K562 (cell line): ENCODE data around the gene MPHOSPH9. TPM values are rescaled to one million over a fixed set of nuclear protein-coding genes. Genes with fewer than 3 reads are reported as not detected.

Source experiments
- BCOR ChIP-seq: fragments of 450-650 bp; IDR thresholded peaks from 2 replicates; pipeline ENCODE4 v1.6.1; 2016
- CBX5 ChIP-seq: IDR thresholded peaks from 2 replicates; pipeline ENCODE4 v1.6.1; 2014; ENCODE audit warnings: low read depth, borderline replicate concordance
- DDX20 ChIP-seq: fragments of 450-650 bp; IDR thresholded peaks from 2 replicates; pipeline ENCODE4 v1.6.1; 2016; ENCODE audit warnings: missing genetic modification characterization, low read depth, mild to moderate bottlenecking, missing compliant biosample characterization, moderate library complexity
- FOXA3 ChIP-seq, 2 experiments: fragments of 450-650 bp in 1 of 2; sonication (generic) in 1 of 2; formaldehyde crosslinking; IDR thresholded peaks in 1 of 2; conservative IDR thresholded peaks in 1 of 2; 2 replicates each; pipeline versions ENCODE4 v1.4.0 to v1.8.0; 2020 to 2022; ENCODE audit warnings: mild to moderate bottlenecking in 2 of 2, missing genetic modification reagents in 1 of 2
- GABPA ChIP-seq: fragments of 200-800 bp; sonication (Bioruptor generic); conservative IDR thresholded peaks from 2 replicates; pipeline ENCODE4 v1.6.1; 2016; ENCODE audit warnings: low read depth, missing genetic modification characterization, missing compliant biosample characterization
- IFI16 ChIP-seq: fragments of 250-450 bp; sonication (Bioruptor Pico); IDR thresholded peaks from 2 replicates; pipeline ENCODE4 v2.1.2; 2022; ENCODE audit warnings: mild to moderate bottlenecking, inconsistent platforms
- KLF10 ChIP-seq: fragments of 250-450 bp; sonication (Bioruptor Pico); IDR thresholded peaks from 2 replicates; pipeline ENCODE4 v1.6.1; 2021; ENCODE audit warnings: matching md5 sums
- L3MBTL2 ChIP-seq: fragments of 450-650 bp; IDR thresholded peaks from 2 replicates; pipeline ENCODE4 v1.6.1; 2016; ENCODE audit warnings: mild to moderate bottlenecking, moderate library complexity
- MLLT1 ChIP-seq, 2 experiments: fragments of 450-650 bp; IDR thresholded peaks; 2 replicates each; pipeline ENCODE4 v1.6.1; 2016
- MYC ChIP-seq, 2 experiments: fragments of 250-450 bp in 1 of 2; sonication (Bioruptor Pico) in 1 of 2; IDR thresholded peaks; 2 replicates each; pipeline versions ENCODE4 v1.5.1 to v1.6.1; 2012 to 2021; ENCODE audit warnings: low read depth in 2 of 2, borderline replicate concordance in 1 of 2, improper control_type of control experiment in 1 of 2, low read length in 1 of 2, mild to moderate bottlenecking in 1 of 2, moderate library complexity in 1 of 2
- NELFE ChIP-seq: IDR thresholded peaks from 2 replicates; pipeline ENCODE4 v1.6.1; 2011; ENCODE audit warnings: mild to moderate bottlenecking; ENCODE audit not compliant: insufficient read depth, insufficient read length
- RBM17 ChIP-seq: fragments of 200-400 bp; formaldehyde crosslinking; IDR thresholded peaks from 2 replicates; pipeline ENCODE4 v1.6.1; 2017; ENCODE audit warnings: low read depth, mild to moderate bottlenecking, low read length, borderline replicate concordance
- STAT6 ChIP-seq: sonication (generic); formaldehyde crosslinking; IDR thresholded peaks from 2 replicates; pipeline ENCODE4 v1.8.1; 2023; ENCODE audit warnings: mild to moderate bottlenecking, missing genetic modification reagents
- TEAD4 ChIP-seq, 2 experiments: sonication (generic) in 1 of 2; formaldehyde crosslinking in 1 of 2; IDR thresholded peaks; 2 replicates each; pipeline versions ENCODE4 v1.6.1 to v1.8.0; 2012 to 2022; ENCODE audit warnings: borderline replicate concordance in 1 of 2, inconsistent platforms in 1 of 2, low read length in 1 of 2, mild to moderate bottlenecking in 1 of 2, missing genetic modification reagents in 1 of 2
- YBX1 ChIP-seq: fragments of 450-650 bp; IDR thresholded peaks from 2 replicates; pipeline ENCODE4 v1.7.1; 2016; ENCODE audit warnings: mild to moderate bottlenecking
- ZNF217 ChIP-seq: sonication (generic); formaldehyde crosslinking; IDR thresholded peaks from 2 replicates; pipeline ENCODE4 v1.8.0; 2022; ENCODE audit warnings: mild to moderate bottlenecking, missing genetic modification reagents
- ZNF3 ChIP-seq: fragments of 250-450 bp; sonication (Bioruptor Pico); IDR thresholded peaks from 2 replicates; pipeline ENCODE4 v1.5.0; 2021; ENCODE audit warnings: mild to moderate bottlenecking, moderate library complexity
- ZNF347 ChIP-seq: fragments of 450-650 bp; formaldehyde crosslinking; IDR thresholded peaks from 2 replicates; pipeline ENCODE4 v1.4.0; 2020; ENCODE audit warnings: low read depth, mild to moderate bottlenecking, moderate library complexity
- ZNF592 ChIP-seq: fragments of 450-650 bp; IDR thresholded peaks from 2 replicates; pipeline ENCODE4 v1.6.1; 2017; ENCODE audit warnings: antibody characterized with exemption, mild to moderate bottlenecking
- polyA plus RNA-seq, 8 experiments: library from polyadenylated mRNA; depleted of rRNA in 4 of 8; stranded (reverse) in 5 of 8; unstranded in 3 of 8; fragments of >200 nt; fragmentation: Nextera tagmentation in 2 of 8; fragmentation: Illumina TruSeq in 1 of 8; extraction: Ambion mirVana in 2 of 8; extraction: Trizol in 1 of 8; gene quantifications; 2 replicates each; pipeline versions ENCODE4 v1.2.1 to v1.2.3, GENCODE V29; 2011 to 2014; ENCODE audit warnings: inconsistent platforms in 1 of 8, missing spikeins in 1 of 8
- total RNA-seq, 7 experiments: library from RNA; depleted of rRNA in 6 of 7; stranded (reverse); fragments of >200 nt in 6 of 7; fragmentation: Illumina TruSeq in 2 of 7; extraction: Trizol in 2 of 7; gene quantifications; 2 replicates each; pipeline versions ENCODE4 v1.2.1 to v1.2.3, GENCODE V29; 2011 to 2021; ENCODE audit warnings: low replicate concordance in 1 of 7

Gene MPHOSPH9
- total and polyA plus RNA-seq, 9 of the 15 experiments (the other 6 are each of a cell fraction or from before 2014, with no cell fraction given): 14.2 to 103 (median 54.5) TPM

GRCh38 chr12:123232807-123233504, at the start of gene MPHOSPH9, which contains the start of gene MTRFR (continued):
- TF ChIP-seq KLF10 (CRISPR knock-in tag) (no peak), YBX1 (no peak), GABPA (no peak; the same call in 1 of the 2 replicates), DDX20 (tag) (no peak), STAT6 (CRISPR knock-in tag) (peak; percentile 24; the same call in 1 of the 2 replicates), BCOR (peak; percentile 68), RBM17 (no peak), IFI16 (no peak), ZNF3 (CRISPR knock-in tag) (no peak), L3MBTL2 (peak; percentile 89), ZNF217 (no peak), NELFE (peak; percentile 71), FOXA3 (CRISPR knock-in tag; conservative IDR thresholded peaks at IDR 0.05 in 1 of 2, IDR thresholded peaks at IDR 0.05 in 1 of 2) (peak; percentile 30 to 89; a peak in 1 of 4 replicates), MYC (IDR thresholded peaks at IDR 0.05; ENCODE audit: low read depth, low read length) (peak; percentile 91), MYC (CRISPR knock-in tag; IDR thresholded peaks at IDR 0.05; ENCODE audit: borderline replicate concordance, low read depth) (peak; percentile 92), ZNF347 (no peak), MLLT1 (IDR thresholded peaks at IDR 0.05) (peak; percentile 48 to 82; a peak in 3 of 4 replicates), CBX5 (no peak), ZNF592 (no peak), TEAD4 (IDR thresholded peaks at IDR 0.05; ENCODE audit: low read length) (peak; percentile 18; the same call in 1 of the 2 replicates), TEAD4 (CRISPR knock-in tag; IDR thresholded peaks at IDR 0.05; ENCODE audit: borderline replicate concordance) (no peak)
